Neural progenitor cell (in vitro differentiated cells): ENCODE measurements around the gene PMVK. TPM values are rescaled to one million over a fixed set of nuclear protein-coding genes. Genes with fewer than 3 reads are reported as not detected.
"Not testable (repeated sequence)": the region's sequence is repeated elsewhere in the genome, so short reads cannot be mapped to it uniquely, and the experiment has no call there.

Experiments
- DNase-seq: peaks from one replicate; pipeline ENCODE4 v3.0.0-alpha.2; 2016; ENCODE audit warnings: low spot score
- H2AFZ ChIP-seq: fragments of 200-600 bp; sonication (generic); replicated peaks from 2 replicates; pipeline ENCODE4 v1.6.1; 2016; ENCODE audit warnings: antibody characterized with exemption
- H3F3A ChIP-seq: fragments of 200-600 bp; sonication (generic); 2 replicates; pipeline ENCODE4 v1.6.1; 2016; ENCODE audit warnings: antibody characterized with exemption, low read depth
- H3K27ac ChIP-seq: fragments of 200-600 bp; sonication (generic); 2 replicates; pipeline ENCODE4 v1.5.1; 2016; ENCODE audit warnings: mild to moderate bottlenecking
- H3K27me3 ChIP-seq: fragments of 200-600 bp; sonication (generic); 2 replicates; pipeline ENCODE4 v1.6.1; 2016; ENCODE audit warnings: mild to moderate bottlenecking, moderate library complexity
- H3K36me3 ChIP-seq: fragments of 200-600 bp; sonication (generic); 2 replicates; pipeline ENCODE4 v1.5.1; 2016
- H3K4me1 ChIP-seq: fragments of 200-600 bp; sonication (generic); 2 replicates; pipeline ENCODE4 v1.6.1; 2016; ENCODE audit warnings: mixed run types
- H3K4me2 ChIP-seq: fragments of 200-600 bp; sonication (generic); 2 replicates; pipeline ENCODE4 v1.6.1; 2016
- H3K4me3 ChIP-seq: fragments of 200-600 bp; sonication (generic); 2 replicates; pipeline ENCODE4 v1.5.1; 2016
- H3K79me2 ChIP-seq: fragments of 200-600 bp; sonication (generic); 2 replicates; pipeline ENCODE4 v1.6.1; 2016; ENCODE audit warnings: low read depth
- H3K9ac ChIP-seq: fragments of 200-600 bp; sonication (generic); 2 replicates; pipeline ENCODE4 v1.6.1; 2016
- H3K9me3 ChIP-seq: fragments of 200-600 bp; sonication (generic); 2 replicates; pipeline ENCODE4 v1.5.1; 2016; ENCODE audit warnings: low read depth
- H4K20me1 ChIP-seq: fragments of 200-600 bp; sonication (generic); 2 replicates; pipeline ENCODE4 v1.6.1; 2016; ENCODE audit warnings: low read depth
- H3K27ac Mint-ChIP-seq: 3 replicates; pipeline ENCODE4 v1.8.0; 2021; ENCODE audit warnings: mixed read lengths
- H3K27me3 Mint-ChIP-seq: 2 replicates; pipeline ENCODE4 v1.8.0; 2022; ENCODE audit warnings: low read depth, mild to moderate bottlenecking, inconsistent platforms, moderate library complexity, mixed read lengths; ENCODE audit not compliant: insufficient read depth
- H3K36me3 Mint-ChIP-seq: 3 replicates; pipeline ENCODE4 v1.8.0; 2021; ENCODE audit warnings: mixed read lengths
- H3K4me1 Mint-ChIP-seq: 3 replicates; pipeline ENCODE4 v1.8.0; 2021; ENCODE audit warnings: mixed read lengths
- H3K4me3 Mint-ChIP-seq: 3 replicates; pipeline ENCODE4 v1.8.0; 2021; ENCODE audit warnings: mild to moderate bottlenecking, moderate library complexity, mixed read lengths
- H3K9me3 Mint-ChIP-seq: 3 replicates; pipeline ENCODE4 v1.8.0; 2020; ENCODE audit warnings: mixed read lengths
- CTCF ChIP-seq: fragments of 200-600 bp; sonication (generic); IDR thresholded peaks from 2 replicates; pipeline ENCODE4 v1.5.1; 2017; ENCODE audit warnings: antibody characterized with exemption, mild to moderate bottlenecking
- EZH2 ChIP-seq: fragments of 200-600 bp; sonication (generic); IDR thresholded peaks from 2 replicates; pipeline ENCODE4 v1.6.1; 2017; ENCODE audit warnings: antibody characterized with exemption, mild to moderate bottlenecking, moderate library complexity
- EZH2phosphoT487 ChIP-seq: fragments of 200-600 bp; sonication (generic); IDR thresholded peaks from 2 replicates; pipeline ENCODE4 v1.6.1; 2017; ENCODE audit warnings: antibody characterized with exemption
- total RNA-seq: library from RNA; depleted of rRNA; stranded (reverse); fragments of >200 nt; gene quantifications from 2 replicates; pipeline ENCODE4 v1.2.3, GENCODE V29; 2015; ENCODE audit warnings: low replicate concordance

PMVK gene
- total RNA-seq, 1 donor from 2014 or later: 4.3 TPM

GRCh38 chr1:154911691-154912550, 24.6 kb downstream of the PMVK start:
- Mint-ChIP-seq H3K27ac (no peak overlapping the region), H3K36me3 (peaks cover 11% of the 10 kb centered on the region), H3K4me1 (no peaks in the 10 kb centered on the region), H3K9me3 (peaks cover 19% of the 10 kb centered on the region), H3K27me3 (peaks cover 5% of the 10 kb centered on the region), H3K4me3 (no peak overlapping the region)
- no peak for DNase-seq
- no peak overlapping the region for H3K4me2 ChIP-seq
- no peaks in the 10 kb centered on the region for H3K79me2 ChIP-seq
- no peak for TF ChIP-seq EZH2
- no peak for TF ChIP-seq EZH2phosphoT487
- no peak for TF ChIP-seq CTCF
- H3K27me3 ChIP-seq: no peaks in the 10 kb centered on the region
- H3K4me3 ChIP-seq: no peak overlapping the region
- H3K27ac ChIP-seq: no peak overlapping the region
- H3K9me3 ChIP-seq: no peaks in the 10 kb centered on the region
- no peak overlapping the region for H3K9ac ChIP-seq
- H3K36me3 ChIP-seq: no peaks in the 10 kb centered on the region
- H3K4me1 ChIP-seq: no peaks in the 10 kb centered on the region
- H4K20me1 ChIP-seq: no peaks in the 10 kb centered on the region
- H3F3A ChIP-seq: no peaks in the 10 kb centered on the region
- H2AFZ ChIP-seq: no peak overlapping the region

GRCh38 chr1:154910851-154911250, 25.7 kb downstream of the PMVK start:
- H3K9me3 ChIP-seq: no peaks in the 10 kb centered on the region
- H3K79me2 ChIP-seq: no peaks in the 10 kb centered on the region
- H4K20me1 ChIP-seq: no peaks in the 10 kb centered on the region
- H3K36me3 ChIP-seq: no peaks in the 10 kb centered on the region
- TF ChIP-seq EZH2 (no peak), EZH2phosphoT487 (no peak), CTCF (no peak)
- Mint-ChIP-seq H3K9me3 (peaks cover 21% of the 10 kb centered on the region), H3K4me3 (no peak overlapping the region), H3K36me3 (peaks cover 5% of the 10 kb centered on the region), H3K4me1 (no peaks in the 10 kb centered on the region), H3K27me3 (peaks cover 5% of the 10 kb centered on the region), H3K27ac (no peak overlapping the region)
- H3K4me1 ChIP-seq: no peaks in the 10 kb centered on the region
- H2AFZ ChIP-seq: no peak overlapping the region
- H3K27ac ChIP-seq: no peak overlapping the region
- no peaks in the 10 kb centered on the region for H3F3A ChIP-seq
- no peak for DNase-seq
- no peaks in the 10 kb centered on the region for H3K27me3 ChIP-seq
- H3K9ac ChIP-seq: no peak overlapping the region
- no peak overlapping the region for H3K4me3 ChIP-seq
- no peak overlapping the region for H3K4me2 ChIP-seq

GRCh38 chr1:154908937-154909336, 27.6 kb downstream of the PMVK start:
- Histone ChIP-seq H4K20me1 (no peaks in the 10 kb centered on the region), H3K9me3 (no peaks in the 10 kb centered on the region), H3K9ac (no peak overlapping the region), H3K4me3 (no peak overlapping the region), H3K27ac (no peak overlapping the region), H3K4me1 (no peaks in the 10 kb centered on the region), H3K79me2 (no peaks in the 10 kb centered on the region), H3K4me2 (no peak overlapping the region), H3K36me3 (no peaks in the 10 kb centered on the region), H3K27me3 (no peaks in the 10 kb centered on the region), H3F3A (no peaks in the 10 kb centered on the region), H2AFZ (no peak overlapping the region)
- Mint-ChIP-seq H3K9me3 (peaks cover 21% of the 10 kb centered on the region), H3K4me3 (no peak overlapping the region), H3K4me1 (no peaks in the 10 kb centered on the region), H3K27me3 (peaks cover 5% of the 10 kb centered on the region), H3K36me3 (peaks cover 5% of the 10 kb centered on the region), H3K27ac (no peak overlapping the region)
- DNase-seq: no peak
- TF ChIP-seq EZH2 (no peak), EZH2phosphoT487 (no peak), CTCF (no peak)

GRCh38 chr1:154908129-154908528, 28.4 kb downstream of the PMVK start:
- H3K27me3 Mint-ChIP-seq, H3F3A ChIP-seq, H3K27ac Mint-ChIP-seq, DNase-seq, H3K4me3 Mint-ChIP-seq, H3K36me3 Mint-ChIP-seq, H3K4me2 ChIP-seq, H3K4me1 ChIP-seq, H3K9ac ChIP-seq, H2AFZ ChIP-seq, H3K9me3 ChIP-seq, H3K4me3 ChIP-seq, H4K20me1 ChIP-seq, H3K4me1 Mint-ChIP-seq, H3K27me3 ChIP-seq, H3K27ac ChIP-seq, H3K36me3 ChIP-seq, H3K79me2 ChIP-seq: not testable (repeated sequence)
- peaks cover 21% of the 10 kb centered on the region for H3K9me3 Mint-ChIP-seq
